ENCODE measurements around the gene ZNF888.
"Not testable (repeated sequence)": the region's sequence is repeated elsewhere in the genome, so short reads cannot be mapped to it uniquely, and the experiment has no call there.

ZNF888 gene

DNA sequence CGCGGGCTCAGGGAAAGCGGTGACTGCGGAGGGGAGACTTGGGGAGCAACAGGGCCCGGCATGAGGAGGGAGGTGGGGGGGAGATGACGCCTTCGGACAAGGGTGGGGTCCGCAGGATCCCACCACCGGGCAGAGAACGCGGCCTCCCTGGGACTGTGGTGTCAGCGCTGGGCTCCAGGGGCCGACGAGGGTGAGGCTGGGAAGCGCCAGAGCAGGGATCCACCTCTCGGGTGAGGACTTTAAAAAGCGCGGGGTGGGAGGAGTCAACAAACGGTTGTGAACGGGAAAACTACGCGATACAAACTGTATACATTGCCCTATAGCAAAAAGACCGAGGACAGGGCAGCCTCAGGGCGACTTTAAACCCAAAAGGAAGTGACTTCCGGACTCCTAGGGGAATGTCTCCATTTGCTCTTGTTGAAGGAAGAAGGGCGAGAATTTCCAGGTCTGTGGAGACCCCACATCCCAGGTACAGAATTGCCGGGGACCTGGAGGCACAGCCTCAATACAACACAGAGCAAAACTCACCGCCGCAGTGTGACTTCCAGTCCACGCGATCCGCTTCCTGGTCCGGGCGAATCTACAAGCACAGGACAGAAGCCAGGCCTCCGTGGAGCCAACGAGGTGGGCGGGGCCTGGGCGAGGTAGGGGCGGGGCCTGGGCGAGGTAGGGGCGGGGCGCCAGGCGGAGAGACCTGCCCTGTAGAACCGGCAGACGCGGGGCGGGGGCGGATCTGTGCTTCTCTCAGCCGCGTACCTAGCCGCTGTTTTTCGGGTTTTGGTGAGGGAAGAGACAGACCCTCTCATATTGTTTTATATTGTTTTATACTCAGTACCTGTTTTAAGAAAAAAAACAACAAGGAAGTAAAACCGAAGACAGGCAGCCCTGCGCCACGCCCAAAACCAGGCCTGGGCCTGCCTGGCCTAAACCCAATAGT, at the start of gene ZNF888:
Gene ZNF888, minus strand, starts transcription at position 588 of the 937 bp plus-strand sequence. CDS start 5,555 bp downstream, outside the sequence.
- DNase-seq (ENCODE audit: low spot score): peak; percentile 93

DNA sequence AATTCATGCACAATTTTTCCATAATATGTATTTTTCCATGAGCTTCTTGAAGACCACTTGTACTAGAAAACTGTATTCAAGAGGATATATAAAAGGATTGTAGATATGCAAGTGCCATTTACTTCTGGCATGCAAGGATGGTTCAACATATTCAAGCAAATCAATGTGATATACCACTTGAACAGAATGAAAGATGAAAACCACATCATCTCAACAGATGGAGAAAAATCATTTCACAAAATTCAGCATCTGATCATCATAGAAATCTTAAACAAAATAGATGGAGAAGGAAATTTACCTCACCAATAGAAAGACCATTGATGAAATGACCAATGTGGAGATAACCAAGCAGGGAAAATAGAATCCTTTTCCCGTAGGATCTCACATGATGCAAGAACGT, 44.5 kb upstream of the ZNF888 start:
- no peak for DNase-seq (ENCODE audit: low spot score)

- peak; percentile 27 for DNase-seq (ENCODE audit: low spot score)
Measured at GRCh38 chr19:52963247-52963618, 40.0 kb upstream of the ZNF888 start.

GRCh38 chr19:52962394-52963246, 39.4 kb upstream of the ZNF888 start, which contains the start of gene ZNF816:
ZNF816 (minus strand) TSS chr19:52962881; CDS start chr19:52956089, 6,792 bp downstream.
- peak; percentile 98 for DNase-seq (ENCODE audit: low spot score)

- DNase-seq (ENCODE audit: low spot score): no peak
Measured at GRCh38 chr19:52961981-52962380, 38.8 kb upstream of the ZNF888 start.

DNA sequence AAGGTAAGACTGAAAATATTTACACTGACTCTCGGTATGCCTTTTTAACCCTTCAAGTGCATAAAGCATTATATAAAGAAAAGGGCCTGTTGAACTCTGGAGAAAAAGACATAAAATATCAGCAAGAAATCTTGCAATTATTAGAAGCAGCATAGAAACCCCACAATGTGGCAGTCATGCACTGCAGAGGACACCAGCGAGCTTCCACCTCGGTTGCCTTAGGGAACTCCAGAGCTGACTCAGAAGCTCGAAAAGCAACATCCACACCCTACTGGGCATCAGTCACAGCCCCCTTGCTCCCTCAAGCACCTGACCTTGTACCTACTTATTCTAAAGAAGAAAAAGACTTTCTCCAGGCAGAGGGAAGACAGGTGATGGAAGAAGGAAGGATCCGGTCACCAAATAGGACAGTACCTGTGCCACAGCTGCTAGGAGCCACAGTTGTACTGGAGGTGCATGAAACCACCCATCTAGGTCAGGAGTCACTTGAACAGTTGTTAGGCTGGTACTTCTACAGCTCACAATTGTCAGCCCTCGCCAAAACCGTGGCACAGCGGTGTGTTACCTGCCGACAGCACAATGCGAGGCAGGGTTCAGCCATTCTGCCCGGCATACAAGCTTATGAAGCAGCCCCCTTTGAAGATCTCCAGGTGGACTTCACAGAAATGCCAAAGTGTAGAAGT, 36.5 kb upstream of the ZNF888 start:
- DNase-seq (ENCODE audit: low spot score): no peak

- DNase-seq (ENCODE audit: low spot score): no peak
Measured at GRCh38 chr19:52957591-52957990, 34.4 kb upstream of the ZNF888 start.

- no peak for DNase-seq (ENCODE audit: low spot score)
Measured at GRCh38 chr19:52956917-52957316, 33.7 kb upstream of the ZNF888 start.

DNA sequence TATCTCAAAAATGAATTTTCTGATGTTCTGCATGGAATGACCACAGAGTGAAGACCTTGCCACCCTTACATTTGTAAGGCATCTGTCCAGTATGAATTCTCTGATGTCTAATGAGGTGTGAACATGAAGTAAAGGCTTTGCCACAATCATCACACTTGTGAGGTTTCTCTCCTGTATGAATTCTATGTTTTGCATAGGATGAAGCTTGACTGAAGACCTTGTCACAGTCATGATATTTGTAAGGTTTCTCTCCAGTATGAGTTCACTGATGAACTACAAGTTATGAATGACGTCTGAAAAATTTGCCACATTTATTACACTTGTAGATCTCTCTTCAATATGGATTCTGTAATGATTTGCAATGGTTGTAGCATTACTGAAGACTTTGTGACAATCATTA, 26.2 kb upstream of the ZNF888 start:
- no peak for DNase-seq (ENCODE audit: low spot score)

- DNase-seq (ENCODE audit: low spot score): no peak
Measured at GRCh38 chr19:52948025-52948770, 25.0 kb upstream of the ZNF888 start.

DNA sequence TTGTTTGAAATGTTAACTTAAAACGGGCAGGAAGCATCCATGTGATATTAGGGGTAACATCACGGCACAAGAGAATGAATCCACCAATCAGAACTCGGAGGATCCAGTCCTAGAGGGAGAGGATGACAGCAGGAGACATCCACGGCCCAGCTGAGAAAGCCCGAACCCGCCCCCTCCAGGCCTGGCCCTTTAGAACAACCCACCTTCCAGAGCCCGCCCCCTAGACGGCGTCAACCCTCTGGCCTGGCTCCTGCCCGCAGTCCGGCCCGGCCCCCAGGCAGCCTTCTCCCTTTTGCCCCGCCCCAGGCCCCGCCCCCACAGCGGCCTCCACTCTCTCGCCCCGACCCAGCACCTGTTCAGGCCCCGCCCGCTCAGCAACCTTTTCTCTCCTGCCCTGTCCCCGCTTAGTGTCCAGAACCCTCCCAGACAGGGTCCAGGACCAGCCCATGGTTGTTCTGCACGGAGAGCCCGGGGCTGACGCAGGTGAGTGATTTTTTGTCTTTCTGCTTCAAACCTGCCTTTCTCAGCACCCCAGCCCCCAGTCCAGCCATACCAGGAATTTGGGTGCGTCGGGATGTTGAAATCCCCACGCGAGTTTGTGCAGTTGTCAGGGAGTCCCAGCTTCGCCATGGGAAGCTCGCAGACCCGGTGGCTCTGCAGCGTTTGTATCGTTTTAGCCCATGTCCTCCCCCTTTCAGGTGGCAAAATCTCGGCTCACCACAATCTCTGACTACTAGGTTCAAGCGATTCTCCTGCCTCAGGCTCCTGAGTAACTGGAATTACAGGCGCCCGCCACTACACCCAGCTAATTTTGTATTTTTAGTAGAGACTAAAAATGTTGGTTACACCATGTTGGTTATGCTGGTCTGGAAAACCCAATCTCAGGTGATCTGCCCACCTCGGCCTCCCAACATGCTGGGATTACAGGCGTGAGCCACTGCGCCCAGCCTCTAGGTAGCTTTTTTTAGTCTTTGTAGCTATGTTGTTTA, 23.4 kb upstream of the ZNF888 start:
- peak; percentile 90 for DNase-seq (ENCODE audit: low spot score)

DNA sequence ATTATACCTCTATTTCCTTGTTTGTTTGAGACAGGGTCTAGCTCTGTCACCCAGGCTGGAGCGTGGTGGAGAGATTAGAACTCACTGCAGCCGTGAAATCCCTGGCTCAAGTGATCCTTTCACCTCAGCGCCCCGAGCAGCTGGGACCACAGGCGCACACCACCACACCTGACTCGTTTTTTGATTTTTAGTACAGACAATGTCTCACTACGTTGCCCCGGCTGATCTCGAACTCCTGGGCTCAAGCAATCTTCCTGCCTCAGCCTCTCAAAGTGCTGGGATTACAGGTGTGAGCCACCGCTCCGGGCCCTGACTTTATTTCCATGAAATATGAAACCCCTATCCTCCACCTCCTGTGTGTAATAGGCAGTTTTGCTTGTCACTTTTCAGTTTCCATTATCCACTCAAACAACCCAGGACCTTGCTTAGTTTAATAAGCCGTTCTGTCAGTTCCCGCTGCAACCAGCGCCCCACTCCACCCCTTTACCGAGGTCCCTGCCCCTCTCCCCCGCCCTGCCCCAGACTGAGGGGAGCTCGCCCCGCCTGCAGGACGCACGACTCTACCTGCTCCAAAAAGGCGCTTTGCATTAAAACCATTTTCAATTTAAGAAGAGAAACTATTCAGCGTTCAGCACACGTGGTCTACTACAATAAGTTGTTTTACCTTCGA, 22.6 kb upstream of the ZNF888 start:
- no peak for DNase-seq (ENCODE audit: low spot score)

GRCh38 chr19:52944703-52945493, 21.7 kb upstream of the ZNF888 start:
- DNase-seq (ENCODE audit: low spot score): not testable (repeated sequence)

- no peak for DNase-seq (ENCODE audit: low spot score)
Measured at GRCh38 chr19:52943884-52944643, 20.8 kb upstream of the ZNF888 start.

GRCh38 chr19:52943134-52943883, 20.1 kb upstream of the ZNF888 start:
- DNase-seq (ENCODE audit: low spot score): no peak

GRCh38 chr19:52942386-52943133, 19.3 kb upstream of the ZNF888 start:
- DNase-seq (ENCODE audit: low spot score): peak; percentile 76
